HFFc6 (cell line): ENCODE measurements around the gene RNF208. TPM values are rescaled to one million over a fixed set of nuclear protein-coding genes. Genes with fewer than 3 reads are reported as not detected.

ENCODE experiments used
- DNase-seq: peaks from one replicate; pipeline ENCODE4 v3.0.0-alpha.2; 2018
- H3K27ac Mint-ChIP-seq: 2 replicates; pipeline ENCODE4 v1.8.0; 2020; ENCODE audit warnings: mild to moderate bottlenecking, mixed read lengths
- H3K27me3 Mint-ChIP-seq: 2 replicates; pipeline ENCODE4 v1.8.0; 2021; ENCODE audit warnings: mild to moderate bottlenecking, moderate library complexity, mixed read lengths; ENCODE audit not compliant: insufficient read depth
- H3K36me3 Mint-ChIP-seq: 2 replicates; pipeline ENCODE4 v1.8.0; 2021; ENCODE audit warnings: low read depth, mixed read lengths
- H3K4me1 Mint-ChIP-seq: 2 replicates; pipeline ENCODE4 v1.8.0; 2020; ENCODE audit warnings: low read depth, mixed read lengths
- H3K4me3 Mint-ChIP-seq: 2 replicates; pipeline ENCODE4 v1.8.0; 2020; ENCODE audit warnings: mild to moderate bottlenecking, moderate library complexity, mixed read lengths
- H3K9me3 Mint-ChIP-seq: 2 replicates; pipeline ENCODE4 v1.8.0; 2020; ENCODE audit warnings: mild to moderate bottlenecking, mixed read lengths
- CTCF ChIP-seq: fragments of 200-600 bp; sonication (generic); IDR thresholded peaks from 2 replicates; pipeline ENCODE4 v1.5.0; 2021; ENCODE audit warnings: antibody characterized with exemption, mild to moderate bottlenecking
- total RNA-seq, 6 experiments: library from RNA; stranded (reverse); fragmentation: NEBNext Ultra II Directional; extraction: Animal tissue kit (Norgen Biotek cat#: 25700); gene quantifications; 2 replicates in 1 of 6; 3 replicates in 5 of 6; pipeline ENCODE4 v1.2.3, GENCODE V29; 2021

The RNF208 gene
- total RNA-seq, 6 experiments from 2014 or later = 2.5 to 3.8 (median 3.4) TPM

- H3K4me3 Mint-ChIP-seq = peak within 1 kb of the TSS; percentile 81
- peaks cover 7% of the 10 kb centered on the region for H3K4me1 Mint-ChIP-seq
- TF ChIP-seq CTCF = no peak
- H3K27ac Mint-ChIP-seq = peak within 1 kb of the TSS; percentile 72
- DNase-seq = no peak
- no peaks in the 10 kb centered on the region; the same call in 1 of the 2 replicates for H3K27me3 Mint-ChIP-seq
- no peaks in the 10 kb centered on the region for H3K9me3 Mint-ChIP-seq
- H3K36me3 Mint-ChIP-seq = no peaks in the 10 kb centered on the region
Observed at GRCh38 chr9:137224830-137225694, 3.0 kb upstream of the RNF208 start, which contains the start of gene CYSRT1. Gene CYSRT1 (plus strand): TSS chr9:137225174. CDS start chr9:137225622, 448 bp downstream.

- Mint-ChIP-seq H3K4me1 (peaks cover 12% of the 10 kb centered on the region), H3K27ac (peak overlapping the region; percentile 73), H3K4me3 (peak overlapping the region; percentile 81), H3K36me3 (no peaks in the 10 kb centered on the region), H3K27me3 (no peaks in the 10 kb centered on the region; the same call in 1 of the 2 replicates), H3K9me3 (no peaks in the 10 kb centered on the region)
- no peak for TF ChIP-seq CTCF
- DNase-seq = peak; percentile 97
Observed at GRCh38 chr9:137223078-137223970, 1.3 kb upstream of the RNF208 start.

GRCh38 chr9:137221506-137222111 is 431 bp downstream of the RNF208 start:
- no peak overlapping the region for H3K4me3 Mint-ChIP-seq
- no peaks in the 10 kb centered on the region; the same call in 1 of the 2 replicates for H3K27me3 Mint-ChIP-seq
- H3K9me3 Mint-ChIP-seq = no peaks in the 10 kb centered on the region
- H3K4me1 Mint-ChIP-seq = peaks cover 5% of the 10 kb centered on the region; the same call in 1 of the 2 replicates
- DNase-seq = no peak
- no peak overlapping the region for H3K27ac Mint-ChIP-seq
- no peaks in the 10 kb centered on the region for H3K36me3 Mint-ChIP-seq
- TF ChIP-seq CTCF = peak; percentile 8; the same call in 1 of the 2 replicates

- H3K4me1 Mint-ChIP-seq = peaks cover 5% of the 10 kb centered on the region; the same call in 1 of the 2 replicates
- no peak for DNase-seq
- H3K9me3 Mint-ChIP-seq = no peaks in the 10 kb centered on the region
- H3K4me3 Mint-ChIP-seq = no peak overlapping the region
- H3K36me3 Mint-ChIP-seq = no peaks in the 10 kb centered on the region
- no peak overlapping the region for H3K27ac Mint-ChIP-seq
- no peaks in the 10 kb centered on the region; the same call in 1 of the 2 replicates for H3K27me3 Mint-ChIP-seq
- TF ChIP-seq CTCF = no peak
Observed at GRCh38 chr9:137221095-137221505, 940 bp downstream of the RNF208 start.
